OCI-LY3 (cell line): Measurements from ENCODE around the gene MRGPRE.

Experiments used
- EZH2phosphoT487 ChIP-seq: fragments of 200-600 bp; shearing (Covaris generic); IDR thresholded peaks from 2 replicates; pipeline ENCODE4 v1.6.1; 2018; ENCODE audit warnings: antibody characterized with exemption, mixed run types, low read depth
- TF ChIP-seq, protein P1 (sequence below): fragments of 200-600, 300-600 bp; sonication (generic); IDR thresholded peaks from 2 replicates; pipeline ENCODE4 v1.5.1; 2014; ENCODE audit warnings: antibody characterized with exemption, low read length, low read depth

DNA sequence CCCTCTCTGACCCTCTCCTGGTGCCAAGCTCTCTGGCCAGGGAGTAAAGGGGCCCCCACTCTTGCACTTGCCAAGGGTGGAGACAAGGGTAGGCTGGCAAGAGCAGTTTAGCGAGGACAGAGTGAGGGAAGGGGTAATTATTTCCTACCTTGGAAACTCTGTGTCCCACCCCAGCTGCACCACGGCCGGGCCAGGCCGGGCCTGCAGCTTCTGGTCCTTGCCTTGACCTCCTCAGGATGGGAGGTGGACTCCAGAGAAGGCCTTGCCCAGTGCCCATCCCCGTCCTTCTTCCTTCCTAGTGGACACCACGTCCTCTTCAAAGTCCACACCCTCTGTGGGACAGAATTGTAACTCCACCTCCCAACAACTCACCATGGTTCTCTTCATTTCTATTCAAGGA lies 48.7 kb downstream of the MRGPRE start:
- TF ChIP-seq, protein P1, sequence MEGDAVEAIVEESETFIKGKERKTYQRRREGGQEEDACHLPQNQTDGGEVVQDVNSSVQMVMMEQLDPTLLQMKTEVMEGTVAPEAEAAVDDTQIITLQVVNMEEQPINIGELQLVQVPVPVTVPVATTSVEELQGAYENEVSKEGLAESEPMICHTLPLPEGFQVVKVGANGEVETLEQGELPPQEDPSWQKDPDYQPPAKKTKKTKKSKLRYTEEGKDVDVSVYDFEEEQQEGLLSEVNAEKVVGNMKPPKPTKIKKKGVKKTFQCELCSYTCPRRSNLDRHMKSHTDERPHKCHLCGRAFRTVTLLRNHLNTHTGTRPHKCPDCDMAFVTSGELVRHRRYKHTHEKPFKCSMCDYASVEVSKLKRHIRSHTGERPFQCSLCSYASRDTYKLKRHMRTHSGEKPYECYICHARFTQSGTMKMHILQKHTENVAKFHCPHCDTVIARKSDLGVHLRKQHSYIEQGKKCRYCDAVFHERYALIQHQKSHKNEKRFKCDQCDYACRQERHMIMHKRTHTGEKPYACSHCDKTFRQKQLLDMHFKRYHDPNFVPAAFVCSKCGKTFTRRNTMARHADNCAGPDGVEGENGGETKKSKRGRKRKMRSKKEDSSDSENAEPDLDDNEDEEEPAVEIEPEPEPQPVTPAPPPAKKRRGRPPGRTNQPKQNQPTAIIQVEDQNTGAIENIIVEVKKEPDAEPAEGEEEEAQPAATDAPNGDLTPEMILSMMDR: no peak
- no peak for TF ChIP-seq EZH2phosphoT487
